Measurements from ENCODE around the gene TENM3.

GRCh38 chr4:182206916-182207315 lies 36.3 kb upstream of the TENM3 start:
- TF ChIP-seq, protein P1, sequence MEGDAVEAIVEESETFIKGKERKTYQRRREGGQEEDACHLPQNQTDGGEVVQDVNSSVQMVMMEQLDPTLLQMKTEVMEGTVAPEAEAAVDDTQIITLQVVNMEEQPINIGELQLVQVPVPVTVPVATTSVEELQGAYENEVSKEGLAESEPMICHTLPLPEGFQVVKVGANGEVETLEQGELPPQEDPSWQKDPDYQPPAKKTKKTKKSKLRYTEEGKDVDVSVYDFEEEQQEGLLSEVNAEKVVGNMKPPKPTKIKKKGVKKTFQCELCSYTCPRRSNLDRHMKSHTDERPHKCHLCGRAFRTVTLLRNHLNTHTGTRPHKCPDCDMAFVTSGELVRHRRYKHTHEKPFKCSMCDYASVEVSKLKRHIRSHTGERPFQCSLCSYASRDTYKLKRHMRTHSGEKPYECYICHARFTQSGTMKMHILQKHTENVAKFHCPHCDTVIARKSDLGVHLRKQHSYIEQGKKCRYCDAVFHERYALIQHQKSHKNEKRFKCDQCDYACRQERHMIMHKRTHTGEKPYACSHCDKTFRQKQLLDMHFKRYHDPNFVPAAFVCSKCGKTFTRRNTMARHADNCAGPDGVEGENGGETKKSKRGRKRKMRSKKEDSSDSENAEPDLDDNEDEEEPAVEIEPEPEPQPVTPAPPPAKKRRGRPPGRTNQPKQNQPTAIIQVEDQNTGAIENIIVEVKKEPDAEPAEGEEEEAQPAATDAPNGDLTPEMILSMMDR (IDR thresholded peaks at IDR 0.05; ENCODE audit: insufficient read depth, low read length, poor library complexity, severe bottlenecking) = no peak
- no peak for TF ChIP-seq EZH2phosphoT487 (conservative IDR thresholded peaks at IDR 0.05; ENCODE audit: low read length)
